GM12874 (cell line): ENCODE results near the gene PANK1.

ENCODE experiments used
- TF ChIP-seq, protein P1 (sequence below): IDR thresholded peaks from 2 replicates; pipeline ENCODE4 v1.5.1; 2011; ENCODE audit warnings: low read depth, mild to moderate bottlenecking, control low read depth, low read length, moderate library complexity; ENCODE audit not compliant: insufficient read depth

The PANK1 gene

DNA sequence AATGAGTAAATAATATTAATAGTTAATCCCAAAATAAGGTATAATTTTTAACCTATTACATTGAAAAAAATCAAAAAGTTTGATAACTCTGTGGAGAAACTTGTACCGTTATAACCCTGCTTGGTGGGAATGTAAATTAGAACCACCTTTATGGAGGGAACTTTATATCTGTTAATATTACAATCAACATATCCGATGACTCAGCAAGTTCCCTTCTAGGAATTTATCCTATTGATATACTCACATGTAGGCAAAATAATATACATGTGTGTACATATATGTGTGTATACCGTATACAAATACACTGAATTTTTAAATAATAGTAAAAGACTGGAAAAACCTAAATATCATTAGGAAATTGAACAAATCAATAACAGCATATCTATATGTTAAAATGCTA, 54.7 kb downstream of the PANK1 start:
- TF ChIP-seq, protein P1, sequence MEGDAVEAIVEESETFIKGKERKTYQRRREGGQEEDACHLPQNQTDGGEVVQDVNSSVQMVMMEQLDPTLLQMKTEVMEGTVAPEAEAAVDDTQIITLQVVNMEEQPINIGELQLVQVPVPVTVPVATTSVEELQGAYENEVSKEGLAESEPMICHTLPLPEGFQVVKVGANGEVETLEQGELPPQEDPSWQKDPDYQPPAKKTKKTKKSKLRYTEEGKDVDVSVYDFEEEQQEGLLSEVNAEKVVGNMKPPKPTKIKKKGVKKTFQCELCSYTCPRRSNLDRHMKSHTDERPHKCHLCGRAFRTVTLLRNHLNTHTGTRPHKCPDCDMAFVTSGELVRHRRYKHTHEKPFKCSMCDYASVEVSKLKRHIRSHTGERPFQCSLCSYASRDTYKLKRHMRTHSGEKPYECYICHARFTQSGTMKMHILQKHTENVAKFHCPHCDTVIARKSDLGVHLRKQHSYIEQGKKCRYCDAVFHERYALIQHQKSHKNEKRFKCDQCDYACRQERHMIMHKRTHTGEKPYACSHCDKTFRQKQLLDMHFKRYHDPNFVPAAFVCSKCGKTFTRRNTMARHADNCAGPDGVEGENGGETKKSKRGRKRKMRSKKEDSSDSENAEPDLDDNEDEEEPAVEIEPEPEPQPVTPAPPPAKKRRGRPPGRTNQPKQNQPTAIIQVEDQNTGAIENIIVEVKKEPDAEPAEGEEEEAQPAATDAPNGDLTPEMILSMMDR: no peak

DNA sequence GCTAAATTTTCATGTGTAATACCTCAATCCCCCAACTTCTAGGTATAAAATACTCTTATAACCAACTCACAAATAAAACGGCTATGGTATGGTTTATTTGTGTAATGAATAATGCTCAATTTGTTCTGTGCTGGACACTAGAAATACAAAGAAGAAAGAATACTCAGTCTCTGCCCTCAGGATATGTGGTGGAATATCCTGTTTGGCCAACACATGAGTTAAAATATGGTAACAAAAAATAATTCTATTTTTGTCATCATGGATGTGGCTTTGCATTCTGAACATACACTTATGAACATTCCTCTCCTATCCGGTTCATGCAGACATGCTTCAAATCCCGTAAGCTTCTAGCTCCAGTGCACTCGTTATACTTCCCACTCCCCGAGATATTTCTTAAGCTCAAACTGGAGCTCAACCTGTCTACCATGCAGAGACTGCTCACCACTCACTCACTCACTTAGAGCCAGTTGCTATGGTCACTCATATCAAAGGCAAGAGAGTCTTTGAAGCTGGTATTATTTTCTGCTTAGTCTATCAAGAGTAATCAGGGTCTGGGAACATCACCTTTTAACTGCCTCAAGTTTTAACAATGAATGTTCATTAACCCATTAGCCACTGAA, 55.8 kb downstream of the PANK1 start:
- TF ChIP-seq, protein P1: no peak

DNA sequence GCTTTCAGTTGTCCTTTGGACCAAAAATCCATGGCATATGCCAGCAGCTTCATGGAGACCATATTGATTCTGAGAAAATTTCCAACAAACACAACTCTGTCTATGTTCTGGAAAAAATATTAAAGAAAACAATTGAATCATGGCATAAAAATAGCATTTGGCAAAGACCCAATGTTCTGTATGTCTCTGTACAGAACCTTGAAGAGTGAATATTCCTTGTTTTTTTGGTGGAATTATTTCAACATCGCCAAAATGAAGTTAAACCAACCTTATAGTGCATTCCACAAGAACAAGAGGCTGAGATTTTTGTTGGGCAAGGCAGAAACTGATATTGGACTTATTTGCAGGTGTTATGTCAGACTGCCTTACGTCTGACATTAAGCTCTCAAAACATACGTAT, 56.4 kb downstream of the PANK1 start:
- TF ChIP-seq, protein P1: no peak

DNA sequence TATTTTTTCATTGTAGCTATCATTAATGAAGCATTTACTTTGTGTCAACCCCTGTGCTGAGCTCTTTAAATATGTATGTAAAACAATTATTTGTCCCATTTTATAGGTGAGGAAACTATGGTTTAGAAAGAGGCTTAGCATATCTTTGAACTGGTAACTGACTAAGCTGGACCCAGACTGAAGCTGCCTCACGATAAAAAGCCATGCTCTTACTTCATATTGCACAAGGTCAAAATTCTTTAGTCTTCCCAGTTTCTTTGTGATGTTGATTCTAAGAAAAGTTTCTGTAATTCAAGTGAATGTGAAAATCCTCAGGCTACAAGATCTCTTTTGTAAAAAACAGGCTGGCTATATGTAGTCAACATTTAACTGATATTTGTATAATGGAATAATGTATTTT, 63.0 kb downstream of the PANK1 start:
- TF ChIP-seq, protein P1: no peak

DNA sequence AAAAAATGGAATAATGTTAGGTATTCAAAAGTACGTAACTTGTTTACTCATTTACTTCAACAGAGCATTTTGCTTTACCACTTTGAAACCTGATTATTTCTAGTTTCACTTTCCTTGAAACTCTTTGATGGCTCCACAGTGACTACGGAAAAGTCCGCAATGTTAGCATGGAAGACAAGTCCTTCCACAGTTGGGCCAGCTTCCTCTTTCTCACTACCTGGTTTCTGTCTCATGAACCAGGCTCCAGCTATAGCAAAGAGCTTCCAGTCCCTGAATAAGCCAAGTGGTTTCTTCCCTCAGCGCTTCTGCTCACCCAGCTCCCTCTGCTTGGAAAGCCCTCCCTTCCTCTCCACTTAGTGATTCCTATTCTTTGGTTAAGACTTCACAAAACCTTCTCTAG, 64.8 kb downstream of the PANK1 start:
- TF ChIP-seq, protein P1: no peak

DNA sequence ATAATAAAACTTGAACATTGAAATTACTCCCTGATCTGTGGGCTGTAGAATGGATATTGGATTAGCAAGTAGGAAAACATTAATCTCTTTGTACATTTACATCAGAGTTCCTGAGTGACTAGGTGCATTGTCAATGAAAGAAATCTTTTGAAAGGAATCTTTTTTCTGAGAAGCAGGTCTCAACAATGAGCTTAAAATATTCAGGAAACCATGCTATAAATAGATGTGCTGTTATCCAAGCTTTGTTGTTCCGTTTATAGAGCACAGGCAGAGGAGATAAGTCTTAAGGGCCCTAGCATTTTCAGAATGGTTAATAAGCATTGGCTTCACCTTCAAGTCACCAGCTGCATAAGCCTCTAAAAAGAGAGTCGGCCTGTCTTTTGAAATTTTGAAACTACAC, 68.3 kb downstream of the PANK1 start:
- TF ChIP-seq, protein P1: no peak

DNA sequence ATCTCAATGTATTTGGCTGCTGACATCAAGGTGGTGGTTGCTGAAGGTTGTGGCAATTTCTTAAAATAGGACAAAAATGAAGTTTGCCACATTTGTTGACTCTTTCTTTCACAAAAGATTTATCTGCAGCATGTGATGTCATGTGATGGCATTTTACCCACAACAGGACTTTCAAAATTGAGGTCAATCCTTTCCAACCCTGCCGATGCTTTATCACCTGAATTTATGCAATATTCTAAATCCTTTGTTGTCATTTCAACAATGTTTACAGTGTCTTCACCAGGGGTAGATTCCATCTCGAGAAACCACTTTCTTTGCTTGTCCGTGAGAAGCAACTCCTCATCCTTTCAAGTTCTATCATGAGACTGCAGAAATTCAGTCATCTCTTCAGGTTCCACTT, 69.0 kb downstream of the PANK1 start:
- TF ChIP-seq, protein P1: no peak

DNA sequence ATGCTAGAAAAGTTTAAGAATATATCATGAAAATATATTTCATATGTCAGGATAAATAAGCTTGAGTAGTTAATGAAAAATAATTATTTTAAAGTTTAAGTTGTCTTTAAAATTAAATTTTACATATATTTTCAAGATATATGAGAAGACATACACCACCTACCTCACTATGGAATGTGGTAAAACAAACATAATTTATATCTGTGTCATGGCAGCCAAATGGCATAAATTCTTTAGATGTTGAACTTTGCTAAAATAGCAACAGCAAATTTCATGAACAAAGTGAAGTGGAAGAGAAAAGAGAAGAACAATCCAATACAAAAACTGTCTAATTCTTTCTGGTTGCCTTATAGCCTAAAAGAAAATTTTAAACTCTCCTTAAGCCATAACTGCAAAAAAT, 70.0 kb downstream of the PANK1 start:
- TF ChIP-seq, protein P1: no peak
